Aorta (tissue), 5 donors: ENCODE results near the gene TTLL5. TPM values are rescaled to one million over a fixed set of nuclear protein-coding genes. Genes with fewer than 3 reads are reported as not detected.

ENCODE experiments used
- ATAC-seq: fragments of 200-7000 bp; cut with Tn5 transposase; one replicate; pipeline ENCODE4 v1.9.1; 2022; ENCODE audit warnings: moderate library complexity; ENCODE audit not compliant: low FRiP score
- DNase-seq, 2 donors: peaks; one replicate each; pipeline ENCODE4 v3.0.0-alpha.2; 2020
- H3K27ac ChIP-seq, 2 donors: one replicate each; pipeline ENCODE4 v1.5.1; 2013; ENCODE audit warnings: low read length in 2 of 2, mild to moderate bottlenecking in 2 of 2, moderate library complexity in 2 of 2, control low read depth in 1 of 2, inconsistent platforms in 1 of 2, low read depth in 1 of 2
- H3K27me3 ChIP-seq, 2 donors: one replicate each; pipeline ENCODE4 v1.6.1; 2013; ENCODE audit warnings: control low read depth in 1 of 2, low read length in 1 of 2, mild to moderate bottlenecking in 1 of 2, moderate library complexity in 1 of 2; ENCODE audit not compliant: insufficient read depth in 2 of 2, control insufficient read depth in 1 of 2
- H3K36me3 ChIP-seq, 2 donors: one replicate each; pipeline ENCODE4 v1.6.1; 2013; ENCODE audit warnings: control low read depth in 1 of 2, low read length in 1 of 2, mild to moderate bottlenecking in 1 of 2; ENCODE audit not compliant: insufficient read depth in 2 of 2, control insufficient read depth in 1 of 2
- H3K4me1 ChIP-seq, 2 donors: one replicate each; pipeline ENCODE4 v1.6.1; 2013; ENCODE audit warnings: low read length in 2 of 2, control low read depth in 1 of 2, mild to moderate bottlenecking in 1 of 2, moderate library complexity in 1 of 2; ENCODE audit not compliant: insufficient read depth in 2 of 2, control insufficient read depth in 1 of 2
- H3K4me3 ChIP-seq, 2 donors: one replicate each; pipeline ENCODE4 v1.5.1; 2013; ENCODE audit warnings: low read length in 2 of 2, control low read depth in 1 of 2, mild to moderate bottlenecking in 1 of 2
- H3K9me3 ChIP-seq: one replicate; pipeline ENCODE4 v1.6.1; 2013; ENCODE audit warnings: mild to moderate bottlenecking, low read length; ENCODE audit not compliant: control insufficient read depth
- WGBS, 2 donors: extraction: QIAGEN DNeasy Blood & Tissue Kit; methylation state at CpG; one replicate each; pipeline ENCODE4 v1.1.7; 2013; 5-methylcytosine and 5-hydroxymethylcytosine counted together
- intact Hi-C, 2 donors: fragments of 100-400 bp; cut with DNase I; formaldehyde crosslinking; loops; one replicate each; pipeline versions ENCODE4 v1.14.2 to v1.15.0; 2022
- polyA plus RNA-seq, 2 donors: library from polyadenylated mRNA; stranded (reverse); fragments of 200-250 nt; gene quantifications; one replicate each; pipeline ENCODE4 v1.2.3, GENCODE V29; 2013
- total RNA-seq, 2 donors: library from RNA; stranded (reverse); fragmentation: NEBNext Ultra II Directional; extraction: Animal tissue kit (Norgen Biotek cat#: 25700); gene quantifications; one replicate each; pipeline ENCODE4 v1.2.1, GENCODE V29; 2021
- donor health status: healthy with polysubstance abuse.
- donor health status: Bipolar disorder and iron deficiency.
- donor health status: DM: no; HTN: no; CAD: no.
- donor health status: DM: no; HTN: no; CAD: no.
- donor health status: DM: yes; HTN: yes; CAD: no.

Gene TTLL5
- total and polyA plus RNA-seq, 4 donors: 7.7 to 40.8 (median 22.8) TPM

- Histone ChIP-seq H3K36me3 (peaks cover 0 to 2% of the 10 kb centered on the region in 2 donors), H3K4me1 (peaks cover 0 to 3% of the 10 kb centered on the region in 2 donors), H3K27me3 (no peaks in the 10 kb centered on the region), H3K9me3 (no peaks in the 10 kb centered on the region), H3K4me3 (no peak overlapping the region), H3K27ac (peak overlapping the region; percentile 31 to 89)
- WGBS, 2 donors: 2 to 6% methylated on average over 2 of the region's 2 CpGs
- ATAC-seq (peak; percentile 42), DNase-seq (no peak)
- intact Hi-C loops: loop anchor here in 1 of 2 donors (10.0 kb wide), 1 partner anchor 653 kb away; no protein-coding TSS in a partner anchor
Observed at GRCh38 chr14:75702122-75702521, 41.1 kb downstream of the TTLL5 start.

- no peaks in the 10 kb centered on the region for H3K27me3 ChIP-seq
- no peaks in the 10 kb centered on the region for H3K9me3 ChIP-seq
- peak; percentile 80 for ATAC-seq
- peaks cover 0 to 3% of the 10 kb centered on the region in 2 donors for H3K4me1 ChIP-seq
- no peak for DNase-seq
- peak overlapping the region; percentile 63 to 88 for H3K27ac ChIP-seq
- 24 to 31% methylated on average over 3 of the region's 3 CpGs for WGBS, 2 donors
- intact Hi-C loops: loop anchor here in 1 of 2 donors (10.0 kb wide), 1 partner anchor 652 kb away; no protein-coding TSS in a partner anchor
- no peak overlapping the region for H3K4me3 ChIP-seq
- peaks cover 0 to 2% of the 10 kb centered on the region in 2 donors for H3K36me3 ChIP-seq
Observed at GRCh38 chr14:75702616-75703261, 41.7 kb downstream of the TTLL5 start.

- H3K9me3 ChIP-seq: no peaks in the 10 kb centered on the region
- H3K36me3 ChIP-seq: no peaks in the 10 kb centered on the region
- ATAC-seq (no peak), DNase-seq (no peak)
- H3K4me1 ChIP-seq: peaks cover 0 to 3% of the 10 kb centered on the region in 2 donors
- H3K4me3 ChIP-seq: no peak overlapping the region
- H3K27me3 ChIP-seq: no peaks in the 10 kb centered on the region
- intact Hi-C loops: loop anchor here in 1 of 2 donors (10.0 kb wide), 1 partner anchor 651 kb away; no protein-coding TSS in a partner anchor
- no peak overlapping the region for H3K27ac ChIP-seq
- 69 to 73% methylated on average over 1 of the region's 1 CpG for WGBS, 2 donors
Observed at GRCh38 chr14:75703467-75703866, 42.4 kb downstream of the TTLL5 start.

GRCh38 chr14:75705014-75705413 lies 44.0 kb downstream of the TTLL5 start:
- Histone ChIP-seq H3K4me1 (peaks cover 0 to 3% of the 10 kb centered on the region in 2 donors), H3K27ac (no peak overlapping the region), H3K36me3 (no peaks in the 10 kb centered on the region), H3K9me3 (no peaks in the 10 kb centered on the region), H3K4me3 (no peak overlapping the region), H3K27me3 (no peaks in the 10 kb centered on the region)
- intact Hi-C loops: loop anchor here (5.0 to 10.0 kb wide), 2 partner anchors 647 to 650 kb away; no protein-coding TSS in a partner anchor
- WGBS, 2 donors: 95 to 98% methylated on average over 3 of the region's 3 CpGs
- ATAC-seq (no peak), DNase-seq (no peak)

GRCh38 chr14:75709207-75709812 lies 48.3 kb downstream of the TTLL5 start:
- 49 to 50% methylated on average over 10 of the region's 10 CpGs for WGBS, 2 donors
- Histone ChIP-seq H3K27me3 (no peaks in the 10 kb centered on the region), H3K9me3 (no peaks in the 10 kb centered on the region), H3K27ac (no peak overlapping the region), H3K4me1 (peaks cover 0 to 5% of the 10 kb centered on the region in 2 donors), H3K4me3 (no peak overlapping the region), H3K36me3 (no peaks in the 10 kb centered on the region)
- intact Hi-C loops: loop anchor here (5.0 to 10.0 kb wide), 2 partner anchors 643 to 645 kb away; no protein-coding TSS in a partner anchor
- ATAC-seq (peak; percentile 87), DNase-seq (peak; percentile 79 to 82)

GRCh38 chr14:75711105-75711795 lies 50.2 kb downstream of the TTLL5 start:
- DNase-seq: no peak
- no peaks in the 10 kb centered on the region for H3K27me3 ChIP-seq
- no peaks in the 10 kb centered on the region for H3K36me3 ChIP-seq
- peak overlapping the region; percentile 51 to 98 for H3K27ac ChIP-seq
- no peak overlapping the region for H3K4me3 ChIP-seq
- intact Hi-C loops: loop anchor here (2.0 to 10.0 kb wide), 3 partner anchors 84 to 272 kb away; no protein-coding TSS in a partner anchor
- H3K4me1 ChIP-seq: peaks cover 0 to 5% of the 10 kb centered on the region in 2 donors
- H3K9me3 ChIP-seq: no peaks in the 10 kb centered on the region
- 31 to 37% methylated on average over 4 of the region's 4 CpGs for WGBS, 2 donors
- ATAC-seq: peak; percentile 79

- WGBS, 2 donors: 1 to 4% methylated on average over 4 of the region's 4 CpGs
- intact Hi-C loops: loop anchor here (1.0 to 10.0 kb wide), 4 partner anchors 83 to 271 kb away; no protein-coding TSS in a partner anchor
- H3K27ac ChIP-seq: peak overlapping the region in 1 of 2 donors; percentile 98
Observed at GRCh38 chr14:75711796-75712211, 50.8 kb downstream of the TTLL5 start.

GRCh38 chr14:75714991-75715390 lies 53.9 kb downstream of the TTLL5 start:
- Histone ChIP-seq H3K4me1 (peaks cover 5 to 9% of the 10 kb centered on the region in 2 donors), H3K27me3 (no peaks in the 10 kb centered on the region), H3K27ac (no peak overlapping the region), H3K36me3 (no peaks in the 10 kb centered on the region), H3K9me3 (no peaks in the 10 kb centered on the region), H3K4me3 (no peak overlapping the region)
- WGBS, 2 donors: 57 to 60% methylated on average over 2 of the region's 2 CpGs
- DNase-seq (no peak), ATAC-seq (no peak)
- intact Hi-C loops: loop anchor here in 1 of 2 donors (10.0 kb wide), 2 partner anchors 80 to 190 kb away; no protein-coding TSS in a partner anchor

More at GRCh38 chr14:75711796-75712211, 50.8 kb downstream of the TTLL5 start:
- Histone ChIP-seq H3K4me3 (no peak overlapping the region), H3K4me1 (peaks cover 0 to 5% of the 10 kb centered on the region in 2 donors), H3K27me3 (no peaks in the 10 kb centered on the region), H3K9me3 (no peaks in the 10 kb centered on the region), H3K36me3 (no peaks in the 10 kb centered on the region)
- DNase-seq: peak; percentile 80 to 84
- peak; percentile 85 for ATAC-seq
